Spleen (tissue), 7 donors: ENCODE results near the gene MGP.

ENCODE experiments used
- POLR2A ChIP-seq, 3 donors: fragments of 450-650 bp; IDR thresholded peaks; one replicate each; pipeline ENCODE4 v1.5.1; 2017; ENCODE audit warnings: antibody characterized with exemption in 3 of 3, mild to moderate bottlenecking in 1 of 3
- POLR2AphosphoS5 ChIP-seq, 3 donors: sonication (generic); formaldehyde crosslinking; IDR thresholded peaks; one replicate each; pipeline ENCODE4 v1.5.1; 2017; ENCODE audit warnings: antibody characterized with exemption in 3 of 3
- TF ChIP-seq, protein P1 (sequence below), 11 experiments: fragments of 200-600 bp in 7 of 11; fragments of 450-650 bp in 4 of 11; sonication (generic) in 4 of 11; IDR thresholded peaks in 8 of 11; conservative IDR thresholded peaks in 3 of 11; 1 replicate in 7 of 11; 2 replicates in 4 of 11; pipeline versions ENCODE4 v1.4.0 to v1.8.0; 2016 to 2021; ENCODE audit warnings: antibody characterized with exemption in 11 of 11, inconsistent platforms in 4 of 11, mild to moderate bottlenecking in 1 of 11
- donor health status: DM: no; HTN: no; CAD: no; lungs with moderate emphysema.
- donor health status: DM: no; HTN: no; CAD: no.
- donor health status: DM: no; HTN: no; CAD: no.

DNA sequence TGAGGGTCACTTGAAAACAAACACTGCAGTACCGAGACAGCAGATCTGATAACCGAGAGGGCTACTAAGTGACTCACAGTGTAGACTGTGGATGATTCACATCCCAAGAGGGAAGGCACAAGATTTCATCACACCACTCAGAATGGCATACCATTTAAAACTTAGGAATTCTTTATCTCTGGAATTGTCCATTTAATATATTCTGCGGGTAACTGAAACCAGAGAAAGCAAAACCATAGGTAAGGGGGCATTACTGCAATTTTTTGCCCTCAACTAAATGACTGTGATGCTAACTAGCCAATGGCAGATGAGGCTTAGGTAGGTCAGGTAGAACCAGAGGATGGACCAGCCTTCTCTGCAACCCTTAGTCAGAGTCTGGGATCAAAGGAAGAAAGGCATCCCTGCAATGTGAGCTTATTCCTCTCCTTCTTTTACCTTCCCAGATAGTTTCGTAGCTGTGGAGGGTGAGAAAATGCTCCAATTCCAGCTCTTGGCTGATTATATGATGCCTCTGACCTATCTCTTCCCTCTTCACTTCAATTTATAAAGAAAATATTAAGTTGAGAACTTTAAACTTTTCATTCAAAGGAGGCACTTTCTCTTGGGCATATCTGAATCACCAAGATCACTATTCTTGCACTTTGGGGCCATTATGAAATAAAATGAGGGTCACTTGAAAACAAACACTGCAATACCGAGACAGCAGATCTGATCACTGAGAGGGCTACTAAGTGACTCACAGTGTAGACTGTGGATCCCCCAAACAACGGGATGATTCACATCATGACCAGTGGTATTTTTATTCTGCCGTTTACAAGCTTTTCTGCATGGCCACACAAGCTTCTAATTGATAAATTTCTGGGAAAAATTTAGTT lies 49.1 kb downstream of the MGP start:
- TF ChIP-seq POLR2AphosphoS5 (IDR thresholded peaks at IDR 0.05) (no peak), POLR2A (IDR thresholded peaks at IDR 0.05) (no peak)
- TF ChIP-seq, protein P1, sequence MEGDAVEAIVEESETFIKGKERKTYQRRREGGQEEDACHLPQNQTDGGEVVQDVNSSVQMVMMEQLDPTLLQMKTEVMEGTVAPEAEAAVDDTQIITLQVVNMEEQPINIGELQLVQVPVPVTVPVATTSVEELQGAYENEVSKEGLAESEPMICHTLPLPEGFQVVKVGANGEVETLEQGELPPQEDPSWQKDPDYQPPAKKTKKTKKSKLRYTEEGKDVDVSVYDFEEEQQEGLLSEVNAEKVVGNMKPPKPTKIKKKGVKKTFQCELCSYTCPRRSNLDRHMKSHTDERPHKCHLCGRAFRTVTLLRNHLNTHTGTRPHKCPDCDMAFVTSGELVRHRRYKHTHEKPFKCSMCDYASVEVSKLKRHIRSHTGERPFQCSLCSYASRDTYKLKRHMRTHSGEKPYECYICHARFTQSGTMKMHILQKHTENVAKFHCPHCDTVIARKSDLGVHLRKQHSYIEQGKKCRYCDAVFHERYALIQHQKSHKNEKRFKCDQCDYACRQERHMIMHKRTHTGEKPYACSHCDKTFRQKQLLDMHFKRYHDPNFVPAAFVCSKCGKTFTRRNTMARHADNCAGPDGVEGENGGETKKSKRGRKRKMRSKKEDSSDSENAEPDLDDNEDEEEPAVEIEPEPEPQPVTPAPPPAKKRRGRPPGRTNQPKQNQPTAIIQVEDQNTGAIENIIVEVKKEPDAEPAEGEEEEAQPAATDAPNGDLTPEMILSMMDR (IDR thresholded peaks at IDR 0.05 in 8 of 11, conservative IDR thresholded peaks at IDR 0.05 in 3 of 11) = no peak
